Panc1 (cell line): ENCODE results near the gene GOLGA6L2. TPM values are rescaled to one million over a fixed set of nuclear protein-coding genes. Genes with fewer than 3 reads are reported as not detected.
A peak's percentile ranks its signal among the peaks of the same experiment; 100 is the strongest.

ENCODE experiments used
- ATAC-seq: fragments of 200-7000 bp; cut with Tn5 transposase; 2 replicates; pipeline ENCODE4 v1.9.1; 2020; ENCODE audit warnings: mild to moderate bottlenecking, moderate library complexity
- BruUV-seq: library from RNA; stranded (reverse); fragments of 400-500 nt; replicated peaks from 2 replicates; lab custom pipeline; 2021; lab: Mats Ljungman, UMichigan
- CTCF ChIA-PET: fragments of 300-600 bp; sonication (Branson Sonifier 250); formaldehyde crosslinking; loops from one replicate; lab custom pipeline; 2022; ENCODE audit warnings: antibody characterized with exemption; lab: Charles Lee
- POLR2A ChIA-PET: fragments of 300-600 bp; sonication (Branson Sonifier 250); formaldehyde crosslinking; loops from one replicate; lab custom pipeline; 2022; ENCODE audit warnings: antibody characterized with exemption; lab: Charles Lee
- DNase-seq: peaks from one replicate; pipeline ENCODE4 v3.0.0-alpha.2; 2010; ENCODE audit warnings: low read depth, low spot score
- H3K27ac ChIP-seq: 2 replicates; pipeline ENCODE4 v1.5.1; 2011; ENCODE audit warnings: mild to moderate bottlenecking, low read length, inconsistent platforms
- H3K27me3 ChIP-seq: fragments of 200-500 bp; sonication (Bioruptor generic); 2 replicates; pipeline ENCODE4 v1.6.0; 2014; ENCODE audit warnings: low read length, inconsistent platforms; ENCODE audit not compliant: control insufficient read depth, insufficient read depth
- H3K36me3 ChIP-seq: fragments of 200-500 bp; sonication (Bioruptor generic); 2 replicates; pipeline ENCODE4 v1.5.1; 2014; ENCODE audit warnings: inconsistent platforms, mild to moderate bottlenecking, low read length, moderate library complexity; ENCODE audit not compliant: control insufficient read depth, insufficient read depth
- H3K4me1 ChIP-seq: 2 replicates; pipeline ENCODE4 v1.5.1; 2011; ENCODE audit warnings: inconsistent platforms, mild to moderate bottlenecking, low read length, moderate library complexity; ENCODE audit not compliant: control insufficient read depth, insufficient read depth
- H3K4me3 ChIP-seq, 2 experiments: 2 replicates each; pipeline ENCODE4 v1.5.1; 2011 to 2012; ENCODE audit warnings: low read depth in 2 of 2, low read length in 2 of 2, mild to moderate bottlenecking in 2 of 2, inconsistent platforms in 1 of 2, moderate library complexity in 1 of 2
- H3K9me3 ChIP-seq: fragments of 200-500 bp; sonication (Bioruptor generic); 2 replicates; pipeline ENCODE4 v1.5.1; 2014; ENCODE audit warnings: low read depth, mild to moderate bottlenecking, inconsistent platforms, low read length, moderate library complexity; ENCODE audit not compliant: control insufficient read depth, insufficient read depth
- CTCF ChIP-seq: fragments of 450-650 bp; IDR thresholded peaks from 2 replicates; pipeline ENCODE4 v1.5.1; 2017; ENCODE audit warnings: mild to moderate bottlenecking
- POLR2AphosphoS5 ChIP-seq: IDR thresholded peaks from 2 replicates; pipeline ENCODE4 v1.6.1; 2012; ENCODE audit warnings: mild to moderate bottlenecking, low read depth, low read length, moderate library complexity
- REST ChIP-seq, 2 experiments: IDR thresholded peaks; 2 replicates each; pipeline ENCODE4 v1.6.1; 2011 to 2012; ENCODE audit warnings: low read depth in 2 of 2, control low read depth in 1 of 2, low read length in 1 of 2, mild to moderate bottlenecking in 1 of 2, moderate library complexity in 1 of 2; ENCODE audit not compliant: insufficient read depth in 1 of 2
- SIN3A ChIP-seq: IDR thresholded peaks from 2 replicates; pipeline ENCODE4 v1.6.1; 2012; ENCODE audit warnings: low read depth, mild to moderate bottlenecking, low read length, moderate library complexity, borderline replicate concordance; ENCODE audit not compliant: insufficient read depth
- TCF7L2 ChIP-seq: IDR thresholded peaks from 2 replicates; pipeline ENCODE4 v1.6.1; 2011; ENCODE audit warnings: mild to moderate bottlenecking, low read depth, low read length, inconsistent platforms
- in situ Hi-C: cut with HindIII; loops from 2 replicates; pipeline ENCODE4 v1.10.0; 2016; ENCODE audit warnings: low sequenced_read_pairs, low pct_unique_long_range_greater_than_20kb
- intact Hi-C: fragments of 100-400 bp; cut with micrococcal nuclease; formaldehyde crosslinking; loops from one replicate; pipeline ENCODE4 v1.10.0; 2022; ENCODE audit not compliant: unreplicated experiment
- total RNA-seq: library from RNA; stranded (reverse); gene quantifications from one replicate; pipeline ENCODE4 v1.2.1, GENCODE V29; 2021; ENCODE audit not compliant: unreplicated experiment

The GOLGA6L2 gene
- total RNA-seq, 1 experiment from 2014 or later: not detected

GRCh38 chr15:23467110-23467600 lies 20.1 kb upstream of the GOLGA6L2 start:
- Histone ChIP-seq H3K27ac (no peak overlapping the region), H3K4me3 (no peak overlapping the region), H3K4me1 (no peaks in the 10 kb centered on the region), H3K9me3 (no peaks in the 10 kb centered on the region), H3K36me3 (no peaks in the 10 kb centered on the region), H3K27me3 (peaks cover 2% of the 10 kb centered on the region; the same call in 1 of the 2 replicates)
- ATAC-seq (peak; percentile 71; the same call in 1 of the 2 replicates), DNase-seq (peak; percentile 18)
- BruUV-seq: no TSS peak
- in situ Hi-C loops (no loop called here), intact Hi-C loops (no loop called here)
- TF ChIP-seq CTCF (peak; percentile 66), REST (IDR thresholded peaks at IDR 0.05; ENCODE audit: insufficient read depth in 1 of 2, low read depth in 2 of 2, low read length in 1 of 2) (no peak)
- CTCF ChIA-PET: no interaction called here
- POLR2A ChIA-PET: no interaction called here

GRCh38 chr15:23457890-23458289 lies 10.8 kb upstream of the GOLGA6L2 start:
- BruUV-seq: no TSS peak
- H3K27me3 ChIP-seq: peaks cover 9% of the 10 kb centered on the region; the same call in 1 of the 2 replicates
- H3K9me3 ChIP-seq: no peaks in the 10 kb centered on the region
- CTCF ChIA-PET: no interaction called here
- POLR2A ChIA-PET: interaction anchor here (0.6 kb wide), 1 partner anchor 447 kb away, joined by 3 read pairs; no protein-coding TSS in a partner anchor
- TF ChIP-seq REST (IDR thresholded peaks at IDR 0.05; ENCODE audit: insufficient read depth in 1 of 2, low read depth in 2 of 2, low read length in 1 of 2): no peak
- no peak for TF ChIP-seq SIN3A
- TF ChIP-seq TCF7L2: no peak
- TF ChIP-seq CTCF: no peak
- TF ChIP-seq POLR2AphosphoS5: no peak
- no peaks in the 10 kb centered on the region for H3K4me1 ChIP-seq
- in situ Hi-C loops (no loop called here), intact Hi-C loops (no loop called here)
- ATAC-seq: no peak
- no peak overlapping the region for H3K27ac ChIP-seq
- no peak overlapping the region for H3K4me3 ChIP-seq
- no peak for DNase-seq
- H3K36me3 ChIP-seq: no peaks in the 10 kb centered on the region; the same call in 1 of the 2 replicates
